Endothelial cell of umbilical vein (primary cell): ENCODE data around the gene OSBPL1A.

Experiments used
- EZH2 ChIP-seq: IDR thresholded peaks from 2 replicates; pipeline ENCODE4 v1.6.1; 2012; ENCODE audit warnings: borderline replicate concordance, low read depth, mild to moderate bottlenecking, moderate library complexity, low read length, inconsistent platforms; ENCODE audit not compliant: severe bottlenecking
- POLR2AphosphoS5 ChIP-seq: IDR thresholded peaks from 2 replicates; pipeline ENCODE4 v1.6.1; 2012; ENCODE audit warnings: low read depth, mild to moderate bottlenecking, control low read depth, low read length, moderate library complexity; ENCODE audit not compliant: insufficient read depth
- TF ChIP-seq, protein P1 (sequence below), 2 donors: IDR thresholded peaks; 1 replicate in 1 of 2; 2 replicates in 1 of 2; pipeline ENCODE4 v1.5.1; 2011; ENCODE audit warnings: low read length in 2 of 2, mild to moderate bottlenecking in 2 of 2, moderate library complexity in 2 of 2, control low read depth in 1 of 2, inconsistent platforms in 1 of 2, low read depth in 1 of 2; ENCODE audit not compliant: insufficient read depth in 1 of 2; ENCODE audit errors: extremely low read depth in 1 of 2
- TF ChIP-seq, protein P2 (sequence below): IDR thresholded peaks from 2 replicates; pipeline ENCODE4 v1.6.1; 2011; ENCODE audit not compliant: insufficient read depth, insufficient read length

DNA sequence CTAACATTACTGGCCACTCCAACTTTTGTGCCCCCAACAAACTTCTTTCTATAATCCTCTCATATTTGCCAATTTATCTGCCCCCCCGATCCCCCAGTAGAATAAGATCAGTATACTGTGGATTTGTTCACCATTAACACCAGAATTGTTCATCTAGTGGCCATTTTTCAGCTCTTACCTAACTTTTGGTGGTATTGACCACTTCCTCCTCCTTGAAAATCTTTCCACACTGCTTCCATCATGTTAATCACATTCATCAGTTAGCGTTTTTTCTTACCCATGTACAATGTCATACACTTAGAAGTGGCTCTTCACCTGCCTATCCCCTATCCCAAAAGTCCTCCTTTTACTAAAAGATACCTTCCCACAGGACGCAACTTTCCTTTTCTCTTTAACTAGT is 35.0 kb upstream of the OSBPL1A start:
- TF ChIP-seq EZH2 (no peak), POLR2AphosphoS5 (no peak)
- TF ChIP-seq, protein P1, sequence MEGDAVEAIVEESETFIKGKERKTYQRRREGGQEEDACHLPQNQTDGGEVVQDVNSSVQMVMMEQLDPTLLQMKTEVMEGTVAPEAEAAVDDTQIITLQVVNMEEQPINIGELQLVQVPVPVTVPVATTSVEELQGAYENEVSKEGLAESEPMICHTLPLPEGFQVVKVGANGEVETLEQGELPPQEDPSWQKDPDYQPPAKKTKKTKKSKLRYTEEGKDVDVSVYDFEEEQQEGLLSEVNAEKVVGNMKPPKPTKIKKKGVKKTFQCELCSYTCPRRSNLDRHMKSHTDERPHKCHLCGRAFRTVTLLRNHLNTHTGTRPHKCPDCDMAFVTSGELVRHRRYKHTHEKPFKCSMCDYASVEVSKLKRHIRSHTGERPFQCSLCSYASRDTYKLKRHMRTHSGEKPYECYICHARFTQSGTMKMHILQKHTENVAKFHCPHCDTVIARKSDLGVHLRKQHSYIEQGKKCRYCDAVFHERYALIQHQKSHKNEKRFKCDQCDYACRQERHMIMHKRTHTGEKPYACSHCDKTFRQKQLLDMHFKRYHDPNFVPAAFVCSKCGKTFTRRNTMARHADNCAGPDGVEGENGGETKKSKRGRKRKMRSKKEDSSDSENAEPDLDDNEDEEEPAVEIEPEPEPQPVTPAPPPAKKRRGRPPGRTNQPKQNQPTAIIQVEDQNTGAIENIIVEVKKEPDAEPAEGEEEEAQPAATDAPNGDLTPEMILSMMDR (IDR thresholded peaks at IDR 0.05; ENCODE audit: extremely low read depth in 1 of 2, insufficient read depth in 1 of 2, low read depth in 1 of 2, low read length in 2 of 2): no peak
- TF ChIP-seq, protein P2, sequence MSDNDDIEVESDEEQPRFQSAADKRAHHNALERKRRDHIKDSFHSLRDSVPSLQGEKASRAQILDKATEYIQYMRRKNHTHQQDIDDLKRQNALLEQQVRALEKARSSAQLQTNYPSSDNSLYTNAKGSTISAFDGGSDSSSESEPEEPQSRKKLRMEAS: no peak
